ENCODE measurements around the gene SUPT3H. TPM values are rescaled to one million over a fixed set of nuclear protein-coding genes. Genes with fewer than 3 reads are reported as not detected.

Gene SUPT3H
- polyA plus RNA-seq, 3 donors: 2.4 to 3.5 (median 2.5) TPM

GRCh38 chr6:45012687-45013086, 365.0 kb downstream of the SUPT3H start:
- Mint-ChIP-seq H3K36me3 (peaks cover 2 to 12% of the 10 kb centered on the region in 2 donors), H3K27ac (no peak overlapping the region), H3K4me3 (no peak overlapping the region), H3K27me3 (ENCODE audit: low read depth in 3 of 3) (peaks cover 0 to 3% (median 0%) of the 10 kb centered on the region in 3 donors), H3K9me3 (peaks cover 6 to 13% (median 9%) of the 10 kb centered on the region in 7 donors), H3K4me1 (peaks cover 2% of the 10 kb centered on the region)
- Histone ChIP-seq H3K9me3 (replicated peaks in 1 of 2; ENCODE audit: control insufficient read depth in 1 of 2, insufficient read depth in 1 of 2, low read length in 2 of 2) (no peaks in the 10 kb centered on the region), H3K79me2 (ENCODE audit: insufficient read depth, low read length) (no peaks in the 10 kb centered on the region), H4K20me1 (ENCODE audit: insufficient read depth, low read length) (no peaks in the 10 kb centered on the region), H3K9ac (ENCODE audit: insufficient read depth, low read length, poor library complexity, severe bottlenecking) (no peak overlapping the region), H3K27ac (ENCODE audit: low read depth in 1 of 2, low read length in 2 of 2) (no peak overlapping the region), H3K27me3 (ENCODE audit: control insufficient read depth in 2 of 2, insufficient read depth in 2 of 2, low read length in 2 of 2) (no peaks in the 10 kb centered on the region), H3K4me3 (replicated peaks in 1 of 3; ENCODE audit: low read depth in 2 of 3, low read length in 3 of 3) (no peak overlapping the region), H3K4me2 (replicated peaks; ENCODE audit: extremely low read depth, low read length, poor library complexity, severe bottlenecking) (no peak overlapping the region), H3K36me3 (replicated peaks in 1 of 2; ENCODE audit: control insufficient read depth in 1 of 2, insufficient read depth in 2 of 2, low read length in 2 of 2) (no peaks in the 10 kb centered on the region), H3K4me1 (ENCODE audit: control insufficient read depth in 1 of 2, insufficient read depth in 2 of 2, low read length in 2 of 2) (no peaks in the 10 kb centered on the region), H2AFZ (ENCODE audit: insufficient read depth, low read depth, low read length, poor library complexity, severe bottlenecking) (no peak overlapping the region)
- no peak for TF ChIP-seq CTCF (IDR thresholded peaks at IDR 0.05)
- no peak for DNase-seq
- intact Hi-C loops (cut with micrococcal nuclease): no loop called here

GRCh38 chr6:45009576-45009975, 368.2 kb downstream of the SUPT3H start:
- Mint-ChIP-seq H3K4me3 (no peak overlapping the region), H3K4me1 (peaks cover 2% of the 10 kb centered on the region), H3K9me3 (peaks cover 5 to 13% (median 9%) of the 10 kb centered on the region in 7 donors), H3K36me3 (peaks cover 2 to 12% of the 10 kb centered on the region in 2 donors), H3K27ac (no peak overlapping the region), H3K27me3 (ENCODE audit: low read depth in 3 of 3) (peaks cover 0 to 3% (median 0%) of the 10 kb centered on the region in 3 donors)
- Histone ChIP-seq H4K20me1 (ENCODE audit: insufficient read depth, low read length) (no peaks in the 10 kb centered on the region), H3K36me3 (replicated peaks in 1 of 2; ENCODE audit: control insufficient read depth in 1 of 2, insufficient read depth in 2 of 2, low read length in 2 of 2) (no peaks in the 10 kb centered on the region), H2AFZ (ENCODE audit: insufficient read depth, low read depth, low read length, poor library complexity, severe bottlenecking) (no peak overlapping the region), H3K27ac (ENCODE audit: low read depth in 1 of 2, low read length in 2 of 2) (no peak overlapping the region), H3K4me1 (ENCODE audit: control insufficient read depth in 1 of 2, insufficient read depth in 2 of 2, low read length in 2 of 2) (no peaks in the 10 kb centered on the region), H3K79me2 (ENCODE audit: insufficient read depth, low read length) (no peaks in the 10 kb centered on the region), H3K4me3 (replicated peaks in 1 of 3; ENCODE audit: low read depth in 2 of 3, low read length in 3 of 3) (no peak overlapping the region), H3K4me2 (replicated peaks; ENCODE audit: extremely low read depth, low read length, poor library complexity, severe bottlenecking) (no peak overlapping the region), H3K27me3 (ENCODE audit: control insufficient read depth in 2 of 2, insufficient read depth in 2 of 2, low read length in 2 of 2) (no peaks in the 10 kb centered on the region), H3K9ac (ENCODE audit: insufficient read depth, low read length, poor library complexity, severe bottlenecking) (no peak overlapping the region), H3K9me3 (replicated peaks in 1 of 2; ENCODE audit: control insufficient read depth in 1 of 2, insufficient read depth in 1 of 2, low read length in 2 of 2) (no peaks in the 10 kb centered on the region)
- no peak for TF ChIP-seq CTCF (IDR thresholded peaks at IDR 0.05)
- no peak for DNase-seq
- intact Hi-C loops (cut with micrococcal nuclease): no loop called here
- WGBS (ENCODE audit: insufficient coverage): no CpG with 5 or more reads among the region's 3 CpGs
